GM19468 (cell line): Measurements from ENCODE around the gene ZNF550.

ENCODE experiments used
- ATAC-seq: cut with Tn5 transposase; IDR thresholded peaks from one replicate; pipeline ENCODE4 v1.9.1; 2021; ENCODE audit warnings: mild to moderate bottlenecking, moderate library complexity, moderate number of reproducible peaks; ENCODE audit not compliant: unreplicated experiment; ENCODE audit errors: extremely low read depth

ZNF550 gene

GRCh38 chr19:57559404-57560025 is at the start of gene ZNF550:
Gene ZNF550, minus strand, starts transcription at chr19:57559863. Its CDS starts 181 bp downstream, at chr19:57559682.
- peak; percentile 79 for ATAC-seq

- no peak for ATAC-seq
Observed at GRCh38 chr19:57606931-57607330, 47.3 kb upstream of the ZNF550 start.

- peak; percentile 94 for ATAC-seq
Observed at GRCh38 chr19:57599761-57600383, 40.2 kb upstream of the ZNF550 start, which contains the start of gene ZNF530. Gene ZNF530, plus strand, starts transcription at chr19:57599885. Its CDS starts 4,461 bp downstream, at chr19:57604346.

GRCh38 chr19:57599377-57599760 is 39.7 kb upstream of the ZNF550 start:
- ATAC-seq, result no peak

- no peak for ATAC-seq
Observed at GRCh38 chr19:57587529-57587928, 27.9 kb upstream of the ZNF550 start.

GRCh38 chr19:57583521-57584416 is 24.1 kb upstream of the ZNF550 start, which contains the start of gene ZIK1:
Gene ZIK1, plus strand, starts transcription at chr19:57584145. Its CDS starts 212 bp downstream, at chr19:57584357.
- ATAC-seq, result no peak

GRCh38 chr19:57583104-57583520 is 23.4 kb upstream of the ZNF550 start:
- ATAC-seq, result no peak

GRCh38 chr19:57578487-57579205 is 19.0 kb upstream of the ZNF550 start, which contains the start of gene ZNF416:
Gene ZNF416, minus strand, starts transcription at chr19:57578911. Its CDS starts 207 bp downstream, at chr19:57578704.
- ATAC-seq, result peak; percentile 60

- no peak for ATAC-seq
Observed at GRCh38 chr19:57576661-57577060, 17.0 kb upstream of the ZNF550 start.

GRCh38 chr19:57572415-57572947 is 12.8 kb upstream of the ZNF550 start:
- no peak for ATAC-seq

- no peak for ATAC-seq
Observed at GRCh38 chr19:57570707-57571106, 11.0 kb upstream of the ZNF550 start.

GRCh38 chr19:57566396-57567265 is 7.0 kb upstream of the ZNF550 start:
- ATAC-seq, result no peak

GRCh38 chr19:57563547-57563946 is 3.9 kb upstream of the ZNF550 start:
- ATAC-seq, result no peak

GRCh38 chr19:57560049-57560491 is 407 bp upstream of the ZNF550 start:
- ATAC-seq, result no peak

- ATAC-seq, result no peak
Observed at GRCh38 chr19:57559008-57559403, 657 bp downstream of the ZNF550 start.

- no peak for ATAC-seq
Observed at GRCh38 chr19:57558525-57558924, 1.1 kb downstream of the ZNF550 start.

- no peak for ATAC-seq
Observed at GRCh38 chr19:57557659-57558058, 2.0 kb downstream of the ZNF550 start.

GRCh38 chr19:57552432-57552831 is 7.2 kb downstream of the ZNF550 start:
- no peak for ATAC-seq

- no peak for ATAC-seq
Observed at GRCh38 chr19:57546513-57546912, 13.2 kb downstream of the ZNF550 start.
